RCC 7860 (cell line): Measurements from ENCODE around the gene AKT3.

ENCODE experiments used
- DNase-seq: peaks from one replicate; pipeline ENCODE4 v3.0.0-alpha.2; 2015; ENCODE audit warnings: low spot score
- FAIRE-seq: peaks from 2 replicates; lab custom pipeline; 2012; peaks lifted over from hg19 to GRCh38; lab: Jason Lieb, UNC

Gene AKT3

GRCh38 chr1:243575070-243575469 lies 275.0 kb downstream of the AKT3 start:
- FAIRE-seq = no peak
- no peak for DNase-seq

GRCh38 chr1:243572940-243573339 lies 277.1 kb downstream of the AKT3 start:
- no peak for FAIRE-seq
- DNase-seq = no peak

GRCh38 chr1:243568793-243569192 lies 281.2 kb downstream of the AKT3 start:
- FAIRE-seq = no peak
- DNase-seq = no peak

GRCh38 chr1:243564814-243565213 lies 285.2 kb downstream of the AKT3 start:
- DNase-seq (no peak), FAIRE-seq (no peak)

- no peak for FAIRE-seq
- DNase-seq = no peak
Observed at GRCh38 chr1:243563732-243564131, 286.3 kb downstream of the AKT3 start.

- DNase-seq (no peak), FAIRE-seq (no peak)
Observed at GRCh38 chr1:243562473-243562872, 287.6 kb downstream of the AKT3 start.

GRCh38 chr1:243561588-243562319 lies 288.3 kb downstream of the AKT3 start:
- DNase-seq = no peak
- FAIRE-seq = no peak

- FAIRE-seq (no peak), DNase-seq (no peak)
Observed at GRCh38 chr1:243559575-243560162, 290.4 kb downstream of the AKT3 start.

- DNase-seq (no peak), FAIRE-seq (no peak)
Observed at GRCh38 chr1:243558576-243558975, 291.5 kb downstream of the AKT3 start.

GRCh38 chr1:243557866-243558265 lies 292.2 kb downstream of the AKT3 start:
- no peak for FAIRE-seq

GRCh38 chr1:243554686-243555085 lies 295.4 kb downstream of the AKT3 start:
- DNase-seq = no peak
- FAIRE-seq = no peak

More at GRCh38 chr1:243557866-243558265, 292.2 kb downstream of the AKT3 start:
- DNase-seq = no peak

GRCh38 chr1:243553090-243553489 lies 297.0 kb downstream of the AKT3 start:
- FAIRE-seq = no peak
- DNase-seq = no peak

- FAIRE-seq = no peak
- no peak for DNase-seq
Observed at GRCh38 chr1:243550276-243550675, 299.8 kb downstream of the AKT3 start.

- no peak for FAIRE-seq
Observed at GRCh38 chr1:243549791-243550190, 300.3 kb downstream of the AKT3 start.

GRCh38 chr1:243549108-243549507 lies 300.9 kb downstream of the AKT3 start:
- DNase-seq (peak; percentile 65), FAIRE-seq (peak; percentile 85)

More at GRCh38 chr1:243549791-243550190, 300.3 kb downstream of the AKT3 start:
- DNase-seq = no peak

- no peak for FAIRE-seq
Observed at GRCh38 chr1:243548516-243548915, 301.5 kb downstream of the AKT3 start.

GRCh38 chr1:243547891-243548290 lies 302.2 kb downstream of the AKT3 start:
- FAIRE-seq = no peak
- no peak for DNase-seq

More at GRCh38 chr1:243548516-243548915, 301.5 kb downstream of the AKT3 start:
- DNase-seq = no peak

GRCh38 chr1:243546457-243546856 lies 303.6 kb downstream of the AKT3 start:
- DNase-seq = no peak
- FAIRE-seq = no peak

- DNase-seq (no peak), FAIRE-seq (no peak)
Observed at GRCh38 chr1:243543501-243543900, 306.5 kb downstream of the AKT3 start.

- DNase-seq = no peak
- FAIRE-seq = no peak
Observed at GRCh38 chr1:243542739-243543415, 307.2 kb downstream of the AKT3 start.

GRCh38 chr1:243539636-243540035 lies 310.4 kb downstream of the AKT3 start:
- no peak for DNase-seq
- FAIRE-seq = no peak

GRCh38 chr1:243535014-243535413 lies 315.0 kb downstream of the AKT3 start:
- no peak for DNase-seq
- peak; percentile 87 for FAIRE-seq
